Sigmoid colon (tissue), 7 donors: ENCODE results near the gene SMIM26. TPM values are rescaled to one million over a fixed set of nuclear protein-coding genes. Genes with fewer than 3 reads are reported as not detected.

Experiments
- DNase-seq: peaks from one replicate; pipeline ENCODE4 v3.0.0-alpha.2; 2019
- H3K27ac ChIP-seq, 4 donors: fragments of 200-600 bp; sonication (generic); one replicate each; pipeline ENCODE4 v1.5.1; 2016 to 2019; ENCODE audit warnings: mild to moderate bottlenecking in 1 of 4
- H3K27me3 ChIP-seq, 3 donors: fragments of 200-600 bp; sonication (generic); one replicate each; pipeline ENCODE4 v1.5.1; 2019; ENCODE audit warnings: mild to moderate bottlenecking in 1 of 3
- H3K36me3 ChIP-seq, 4 donors: fragments of 200-600 bp; sonication (generic); one replicate each; pipeline ENCODE4 v1.5.1; 2016 to 2019
- H3K4me1 ChIP-seq, 4 donors: fragments of 200-600 bp; sonication (generic); one replicate each; pipeline ENCODE4 v1.5.1; 2017 to 2019
- H3K4me3 ChIP-seq, 4 donors: fragments of 200-600 bp; sonication (generic); one replicate each; pipeline ENCODE4 v1.5.1; 2017 to 2019; ENCODE audit warnings: mild to moderate bottlenecking in 2 of 4, moderate library complexity in 1 of 4
- H3K9me3 ChIP-seq, 4 donors: fragments of 200-600 bp in 3 of 4; sonication (generic) in 3 of 4; one replicate each; pipeline versions ENCODE4 v1.5.1 to v1.6.1; 2013 to 2019
- CTCF ChIP-seq, 4 experiments: fragments of 450-650 bp in 3 of 4; fragments of 200-600 bp in 1 of 4; IDR thresholded peaks; one replicate each; pipeline ENCODE4 v1.5.1; 2016 to 2019; ENCODE audit warnings: antibody characterized with exemption in 4 of 4, mild to moderate bottlenecking in 3 of 4, moderate library complexity in 2 of 4
- EP300 ChIP-seq, 4 donors: sonication (generic); formaldehyde crosslinking; IDR thresholded peaks; one replicate each; pipeline ENCODE4 v1.6.1; 2017; ENCODE audit warnings: antibody characterized with exemption in 4 of 4
- POLR2A ChIP-seq, 2 donors: fragments of 450-650 bp; IDR thresholded peaks; one replicate each; pipeline ENCODE4 v1.6.1; 2016; ENCODE audit warnings: antibody characterized with exemption in 2 of 2, mild to moderate bottlenecking in 2 of 2, moderate library complexity in 2 of 2
- POLR2AphosphoS5 ChIP-seq, 4 donors: sonication (generic); formaldehyde crosslinking; IDR thresholded peaks; one replicate each; pipeline ENCODE4 v1.6.1; 2017; ENCODE audit warnings: antibody characterized with exemption in 4 of 4
- WGBS, 2 donors: extraction: QIAGEN DNeasy Blood & Tissue Kit; methylation state at CpG; one replicate each; pipeline ENCODE4 v1.1.7; 2013; 5-methylcytosine and 5-hydroxymethylcytosine counted together
- intact Hi-C: fragments of 100-400 bp; cut with DNase I; formaldehyde crosslinking; loops from one replicate; pipeline ENCODE4 v1.15.1; 2023
- polyA plus RNA-seq, 3 donors: library from polyadenylated mRNA; stranded (reverse); fragments of 200-250 nt; gene quantifications; one replicate each; pipeline ENCODE4 v1.2.3, GENCODE V29; 2013
- total RNA-seq, 4 donors: library from RNA; depleted of rRNA; stranded (reverse); fragments of >200 nt; gene quantifications; one replicate each; pipeline ENCODE4 v1.1.0, GENCODE V29; 2016
- donor health status: healthy with polysubstance abuse.
- donor health status: Bipolar disorder and iron deficiency.
- donor health status: healthy.

SMIM26 gene
- total and polyA plus RNA-seq, 7 donors = 134 to 235 (median 174) TPM

- Histone ChIP-seq H3K9me3 (no peaks in the 10 kb centered on the region), H3K4me3 (no peak overlapping the region), H3K4me1 (no peaks in the 10 kb centered on the region), H3K27me3 (no peaks in the 10 kb centered on the region), H3K27ac (no peak overlapping the region), H3K36me3 (peaks cover 0 to 94% (median 31%) of the 10 kb centered on the region in 4 donors)
- intact Hi-C loops = no loop called here
- no peak for DNase-seq
- 94 to 95% methylated on average over 3 of the region's 3 CpGs for WGBS, 2 donors
- no peak for TF ChIP-seq POLR2A (IDR thresholded peaks at IDR 0.05)
- no peak for TF ChIP-seq EP300 (IDR thresholded peaks at IDR 0.05)
- no peak for TF ChIP-seq POLR2AphosphoS5 (IDR thresholded peaks at IDR 0.05)
- TF ChIP-seq CTCF (IDR thresholded peaks at IDR 0.05) = no peak
Measured at GRCh38 chr20:18548465-18548864, 18.8 kb upstream of the SMIM26 start.

GRCh38 chr20:18553746-18554145, 13.5 kb upstream of the SMIM26 start:
- 97 to 98% methylated on average over 8 of the region's 8 CpGs for WGBS, 2 donors

GRCh38 chr20:18567739-18568091, 483 bp downstream of the SMIM26 start:
- Histone ChIP-seq H3K36me3 (peaks cover 0 to 36% (median 6%) of the 10 kb centered on the region in 4 donors), H3K27ac (peak overlapping the region; percentile 85 to 88 (median 87)), H3K4me3 (peak overlapping the region; percentile 56 to 68 (median 66)), H3K27me3 (no peaks in the 10 kb centered on the region), H3K4me1 (peaks cover 0 to 14% (median 12%) of the 10 kb centered on the region in 4 donors), H3K9me3 (no peaks in the 10 kb centered on the region)
- TF ChIP-seq EP300 (IDR thresholded peaks at IDR 0.05) (no peak), POLR2A (IDR thresholded peaks at IDR 0.05) (no peak), POLR2AphosphoS5 (IDR thresholded peaks at IDR 0.05) (no peak), CTCF (IDR thresholded peaks at IDR 0.05) (no peak)
- no peak for DNase-seq
- intact Hi-C loops = loop anchor here (2.0 to 5.0 kb wide), 3 partner anchors 61 to 280 kb away; partner anchors contain the start of genes DZANK1, POLR3F, SEC23B and ZNF133
- 3 to 7% methylated on average over 6 of the region's 6 CpGs for WGBS, 2 donors

More at GRCh38 chr20:18553746-18554145, 13.5 kb upstream of the SMIM26 start:
- Histone ChIP-seq H3K4me1 (no peaks in the 10 kb centered on the region), H3K36me3 (peaks cover 0 to 84% (median 32%) of the 10 kb centered on the region in 4 donors), H3K9me3 (no peaks in the 10 kb centered on the region), H3K4me3 (no peak overlapping the region), H3K27me3 (no peaks in the 10 kb centered on the region), H3K27ac (no peak overlapping the region)
- intact Hi-C loops = no loop called here
- TF ChIP-seq POLR2AphosphoS5 (IDR thresholded peaks at IDR 0.05) (no peak), CTCF (IDR thresholded peaks at IDR 0.05) (no peak), POLR2A (IDR thresholded peaks at IDR 0.05) (no peak), EP300 (IDR thresholded peaks at IDR 0.05) (no peak)
- no peak for DNase-seq

GRCh38 chr20:18571009-18571408, 3.8 kb downstream of the SMIM26 start:
- no peak for DNase-seq
- Histone ChIP-seq H3K9me3 (no peaks in the 10 kb centered on the region), H3K36me3 (peaks cover 0 to 32% (median 6%) of the 10 kb centered on the region in 4 donors), H3K27ac (no peak overlapping the region), H3K27me3 (no peaks in the 10 kb centered on the region), H3K4me1 (peaks cover 0 to 14% (median 12%) of the 10 kb centered on the region in 4 donors), H3K4me3 (no peak overlapping the region)
- intact Hi-C loops = no loop called here
- TF ChIP-seq POLR2AphosphoS5 (IDR thresholded peaks at IDR 0.05) (no peak), POLR2A (IDR thresholded peaks at IDR 0.05) (no peak), EP300 (IDR thresholded peaks at IDR 0.05) (no peak), CTCF (IDR thresholded peaks at IDR 0.05) (no peak)
- 96 to 99% methylated on average over 2 of the region's 2 CpGs for WGBS, 2 donors

- intact Hi-C loops = no loop called here
- Histone ChIP-seq H3K4me1 (peaks cover 0 to 11% (median 9%) of the 10 kb centered on the region in 4 donors), H3K9me3 (no peaks in the 10 kb centered on the region), H3K4me3 (no peak overlapping the region), H3K27me3 (no peaks in the 10 kb centered on the region), H3K36me3 (peaks cover 0 to 32% (median 6%) of the 10 kb centered on the region in 4 donors), H3K27ac (no peak overlapping the region)
- TF ChIP-seq POLR2A (IDR thresholded peaks at IDR 0.05) (no peak), EP300 (IDR thresholded peaks at IDR 0.05) (no peak), CTCF (IDR thresholded peaks at IDR 0.05) (no peak), POLR2AphosphoS5 (IDR thresholded peaks at IDR 0.05) (no peak)
- DNase-seq = no peak
- WGBS, 2 donors = 87 to 95% methylated on average over 2 of the region's 2 CpGs
Measured at GRCh38 chr20:18571578-18571977, 4.3 kb downstream of the SMIM26 start.
